Mesothelial cell of epicardium (in vitro differentiated cells): ENCODE data around the gene PAX5. TPM values are rescaled to one million over a fixed set of nuclear protein-coding genes. Genes with fewer than 3 reads are reported as not detected.

ENCODE experiments used
- DNase-seq, 2 experiments: peaks; one replicate each; pipeline ENCODE4 v3.0.0; 2021; ENCODE audit warnings: low spot score in 2 of 2; ENCODE audit not compliant: unreplicated experiment in 2 of 2
- H3K27ac Mint-ChIP-seq: 2 replicates; pipeline ENCODE4 v1.8.0; 2021; ENCODE audit warnings: mixed read lengths
- H3K27me3 Mint-ChIP-seq: 2 replicates; pipeline ENCODE4 v1.8.0; 2021; ENCODE audit warnings: low read depth, mixed read lengths
- H3K36me3 Mint-ChIP-seq: 2 replicates; pipeline ENCODE4 v1.8.0; 2021; ENCODE audit warnings: mixed read lengths
- H3K4me1 Mint-ChIP-seq: 2 replicates; pipeline ENCODE4 v1.8.0; 2021; ENCODE audit warnings: mixed read lengths
- H3K4me3 Mint-ChIP-seq: 2 replicates; pipeline ENCODE4 v1.8.0; 2021; ENCODE audit warnings: mild to moderate bottlenecking, moderate library complexity, mixed read lengths
- H3K9me3 Mint-ChIP-seq: 2 replicates; pipeline ENCODE4 v1.8.0; 2021; ENCODE audit warnings: mixed read lengths
- total RNA-seq: library from RNA; stranded (reverse); gene quantifications from 3 replicates; pipeline ENCODE4 v1.2.1, GENCODE V29; 2021
- TF ChIP-seq, protein P1 (sequence below): fragments of 200-600 bp; sonication (generic); IDR thresholded peaks from one replicate; pipeline ENCODE4 v1.5.0; 2021; ENCODE audit warnings: antibody characterized with exemption; ENCODE audit not compliant: unreplicated experiment

Gene PAX5
- total RNA-seq, 1 donor from 2014 or later: not detected

DNA sequence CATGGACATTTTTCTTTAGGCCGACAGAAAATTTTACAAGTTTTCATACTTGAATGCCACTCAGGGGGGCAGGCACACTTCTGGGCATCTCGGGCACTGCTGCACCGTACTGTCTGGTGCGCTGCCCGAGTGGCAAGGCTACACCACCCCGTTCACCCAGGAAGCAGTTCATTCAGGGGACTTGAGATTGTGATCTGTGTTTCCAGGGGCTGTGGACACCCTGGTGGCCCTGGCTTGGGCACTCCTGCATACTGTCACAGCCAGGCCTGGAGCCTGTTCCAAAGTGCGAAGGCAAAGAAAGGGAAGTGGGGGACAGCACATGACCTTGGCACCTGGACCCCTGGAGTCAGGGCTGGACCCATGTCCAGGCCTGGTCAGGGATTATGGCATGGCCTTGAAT is 197.6 kb downstream of the PAX5 start:
- H3K36me3 Mint-ChIP-seq: no peaks in the 10 kb centered on the region
- no peak overlapping the region for H3K27ac Mint-ChIP-seq
- peaks cover 59% of the 10 kb centered on the region for H3K27me3 Mint-ChIP-seq
- H3K4me3 Mint-ChIP-seq: no peak overlapping the region
- H3K4me1 Mint-ChIP-seq: peaks cover 14% of the 10 kb centered on the region
- H3K9me3 Mint-ChIP-seq: no peaks in the 10 kb centered on the region
- TF ChIP-seq, protein P1, sequence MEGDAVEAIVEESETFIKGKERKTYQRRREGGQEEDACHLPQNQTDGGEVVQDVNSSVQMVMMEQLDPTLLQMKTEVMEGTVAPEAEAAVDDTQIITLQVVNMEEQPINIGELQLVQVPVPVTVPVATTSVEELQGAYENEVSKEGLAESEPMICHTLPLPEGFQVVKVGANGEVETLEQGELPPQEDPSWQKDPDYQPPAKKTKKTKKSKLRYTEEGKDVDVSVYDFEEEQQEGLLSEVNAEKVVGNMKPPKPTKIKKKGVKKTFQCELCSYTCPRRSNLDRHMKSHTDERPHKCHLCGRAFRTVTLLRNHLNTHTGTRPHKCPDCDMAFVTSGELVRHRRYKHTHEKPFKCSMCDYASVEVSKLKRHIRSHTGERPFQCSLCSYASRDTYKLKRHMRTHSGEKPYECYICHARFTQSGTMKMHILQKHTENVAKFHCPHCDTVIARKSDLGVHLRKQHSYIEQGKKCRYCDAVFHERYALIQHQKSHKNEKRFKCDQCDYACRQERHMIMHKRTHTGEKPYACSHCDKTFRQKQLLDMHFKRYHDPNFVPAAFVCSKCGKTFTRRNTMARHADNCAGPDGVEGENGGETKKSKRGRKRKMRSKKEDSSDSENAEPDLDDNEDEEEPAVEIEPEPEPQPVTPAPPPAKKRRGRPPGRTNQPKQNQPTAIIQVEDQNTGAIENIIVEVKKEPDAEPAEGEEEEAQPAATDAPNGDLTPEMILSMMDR: no peak
- no peak for DNase-seq

DNA sequence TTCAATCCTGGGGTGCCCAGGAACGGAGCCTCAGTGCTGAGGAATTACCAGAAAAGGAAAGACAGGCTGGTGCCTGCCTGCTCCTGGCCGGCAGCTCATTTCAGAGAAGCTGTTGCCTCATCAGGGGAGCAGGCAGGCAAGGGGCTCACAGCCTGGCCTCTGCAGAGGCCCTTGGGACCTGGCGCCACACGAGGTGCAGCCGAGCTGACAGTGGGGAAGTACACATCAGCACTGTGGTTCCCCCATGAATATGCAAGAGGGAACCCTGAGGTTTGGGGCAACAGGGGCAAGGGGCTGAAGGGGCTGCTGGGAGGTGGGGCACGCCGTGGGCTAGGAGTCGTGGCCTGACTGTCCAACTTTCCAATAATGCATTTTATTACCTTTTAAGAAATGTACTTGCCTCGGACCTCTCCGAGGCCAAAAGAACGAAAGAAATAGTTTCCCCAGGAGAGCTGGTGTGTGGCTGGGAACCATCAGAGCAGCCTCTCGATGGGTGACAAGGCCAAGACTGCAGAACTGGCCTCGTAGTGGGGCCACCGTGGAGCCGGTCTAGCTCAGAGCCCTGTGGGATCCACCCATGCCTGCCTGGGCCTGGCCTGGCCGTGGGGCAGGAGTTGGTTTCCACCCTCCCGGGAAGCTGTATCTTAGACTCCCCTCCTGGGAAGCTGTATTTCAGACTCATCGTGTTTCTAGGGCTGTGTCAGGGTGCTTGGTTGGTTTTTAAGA is 198.6 kb downstream of the PAX5 start:
- Mint-ChIP-seq H3K4me3 (no peak overlapping the region), H3K27ac (no peak overlapping the region), H3K4me1 (peaks cover 5% of the 10 kb centered on the region), H3K27me3 (peaks cover 57% of the 10 kb centered on the region), H3K9me3 (no peaks in the 10 kb centered on the region), H3K36me3 (no peaks in the 10 kb centered on the region)
- no peak for DNase-seq
- TF ChIP-seq, protein P1: no peak

DNA sequence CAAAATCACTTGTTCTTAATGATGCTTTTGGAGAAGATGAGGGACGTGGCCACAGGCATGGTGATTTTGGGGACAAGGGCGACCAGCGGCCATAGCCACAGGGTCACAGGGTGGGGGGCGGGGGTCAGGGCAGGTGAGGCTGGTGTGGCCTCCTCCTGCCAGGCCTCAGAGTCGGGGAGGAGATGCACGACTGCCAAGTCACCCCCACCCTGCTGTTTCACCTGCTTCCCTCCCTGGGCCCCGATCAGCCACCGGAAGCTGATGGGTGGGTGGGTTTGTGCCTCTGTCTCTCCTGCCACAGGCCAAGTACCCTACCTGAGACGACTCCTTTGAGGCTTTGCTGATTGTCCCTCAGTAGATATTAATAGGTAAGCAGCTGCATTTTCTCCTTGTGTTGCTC is 199.3 kb downstream of the PAX5 start:
- peaks cover 5% of the 10 kb centered on the region for H3K4me1 Mint-ChIP-seq
- peaks cover 60% of the 10 kb centered on the region for H3K27me3 Mint-ChIP-seq
- DNase-seq: no peak
- no peaks in the 10 kb centered on the region for H3K36me3 Mint-ChIP-seq
- TF ChIP-seq, protein P1: no peak
- no peak overlapping the region for H3K27ac Mint-ChIP-seq
- no peak overlapping the region for H3K4me3 Mint-ChIP-seq
- no peaks in the 10 kb centered on the region for H3K9me3 Mint-ChIP-seq

DNA sequence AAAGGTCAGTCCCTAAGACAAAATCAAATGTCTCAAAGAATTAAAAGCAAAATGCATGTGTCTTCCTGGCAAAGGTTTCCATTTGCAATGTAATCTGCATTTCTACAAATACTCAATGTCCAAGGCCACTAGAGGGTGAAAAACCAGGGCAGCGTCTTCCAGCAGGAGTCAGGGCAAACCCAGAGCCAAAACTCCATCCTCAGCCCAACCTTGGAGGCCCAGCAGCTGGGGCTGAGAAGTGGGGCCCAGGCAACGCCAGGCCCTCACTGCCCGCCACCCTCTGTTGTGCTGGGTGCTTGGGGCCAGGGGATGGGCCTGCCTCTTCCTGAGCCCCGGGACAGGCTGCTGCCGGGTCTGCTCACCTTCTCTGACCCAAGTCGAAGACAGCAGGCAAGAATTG is 200.1 kb downstream of the PAX5 start:
- no peak for DNase-seq
- TF ChIP-seq, protein P1: no peak
- Mint-ChIP-seq H3K4me1 (peaks cover 5% of the 10 kb centered on the region), H3K36me3 (no peaks in the 10 kb centered on the region), H3K9me3 (no peaks in the 10 kb centered on the region), H3K27me3 (peaks cover 56% of the 10 kb centered on the region), H3K4me3 (no peak overlapping the region), H3K27ac (no peak overlapping the region)

DNA sequence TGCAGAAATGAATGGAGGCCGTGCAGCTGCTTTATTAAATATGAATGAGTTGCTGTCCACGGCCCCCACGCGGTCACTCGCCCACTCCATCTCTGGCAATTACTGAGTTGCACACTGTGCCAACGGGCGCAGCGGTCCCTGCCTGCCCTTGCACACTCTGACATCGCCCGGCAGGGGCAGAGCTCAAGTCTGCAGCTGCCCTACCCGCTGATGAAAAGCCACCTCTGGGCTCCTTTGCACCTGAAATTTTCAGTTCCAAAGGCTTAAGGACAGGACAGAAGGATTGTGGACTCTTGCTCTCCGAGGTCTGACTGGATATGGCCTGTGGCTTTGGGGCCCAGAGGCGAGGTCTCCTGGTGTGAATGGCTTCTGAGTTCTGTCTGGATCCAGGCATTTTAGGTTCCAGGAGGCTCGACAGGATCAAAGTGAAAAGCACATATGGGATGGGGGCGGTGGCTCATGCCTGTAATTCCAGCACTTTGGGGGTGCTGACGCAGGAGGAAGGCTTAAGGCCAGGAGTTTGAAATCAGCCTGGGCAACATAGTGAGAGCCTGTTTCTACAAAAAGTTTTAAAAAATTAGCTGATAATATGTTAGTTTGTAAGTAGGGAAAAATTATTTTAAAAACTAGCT is 201.8 kb downstream of the PAX5 start:
- Mint-ChIP-seq H3K4me1 (peaks cover 5% of the 10 kb centered on the region), H3K4me3 (no peak overlapping the region), H3K36me3 (no peaks in the 10 kb centered on the region), H3K27me3 (peaks cover 55% of the 10 kb centered on the region), H3K9me3 (no peaks in the 10 kb centered on the region), H3K27ac (no peak overlapping the region)
- TF ChIP-seq, protein P1: no peak
- no peak for DNase-seq
